C4-2B (cell line): ENCODE measurements around the gene PLXNA1.

ENCODE experiments used
- H3K27ac ChIP-seq: fragments of 450-650 bp; 2 replicates; pipeline ENCODE4 v1.5.1; 2017
- CTCF ChIP-seq: fragments of 450-650 bp; conservative IDR thresholded peaks from 2 replicates; pipeline ENCODE4 v1.5.1; 2017; ENCODE audit warnings: mild to moderate bottlenecking
- ZFX ChIP-seq: fragments of 450-650 bp; IDR thresholded peaks from 2 replicates; pipeline ENCODE4 v1.6.1; 2017

Gene PLXNA1

GRCh38 chr3:126985132-126985985 lies 2.4 kb downstream of the PLXNA1 start:
- no peak for TF ChIP-seq CTCF
- TF ChIP-seq ZFX, result no peak
- no peak overlapping the region for H3K27ac ChIP-seq

DNA sequence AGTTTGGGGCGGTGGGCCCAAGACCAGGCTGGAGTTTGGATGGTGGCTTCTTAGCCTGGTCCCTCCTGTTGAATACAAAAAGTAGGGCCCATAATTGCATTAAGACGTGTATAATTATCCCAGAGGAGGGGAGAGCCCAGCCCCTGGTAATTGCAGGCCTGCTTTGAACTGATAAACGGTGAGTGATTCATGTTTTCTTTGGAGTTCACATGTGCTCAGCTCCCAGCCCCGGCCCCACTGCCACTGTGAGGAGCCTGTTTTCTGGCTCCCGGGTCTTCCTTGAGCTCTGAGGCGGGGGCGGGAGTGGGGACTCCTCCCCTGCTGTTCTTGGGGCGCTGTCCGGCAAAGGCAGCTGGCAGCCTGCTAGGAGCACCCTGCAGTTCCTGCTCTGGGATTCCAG lies 3.1 kb downstream of the PLXNA1 start:
- no peak for TF ChIP-seq CTCF
- TF ChIP-seq ZFX, result no peak
- no peak overlapping the region for H3K27ac ChIP-seq

- TF ChIP-seq ZFX (no peak), CTCF (no peak)
- no peak overlapping the region for H3K27ac ChIP-seq
Measured at GRCh38 chr3:126987129-126987528, 4.2 kb downstream of the PLXNA1 start.

DNA sequence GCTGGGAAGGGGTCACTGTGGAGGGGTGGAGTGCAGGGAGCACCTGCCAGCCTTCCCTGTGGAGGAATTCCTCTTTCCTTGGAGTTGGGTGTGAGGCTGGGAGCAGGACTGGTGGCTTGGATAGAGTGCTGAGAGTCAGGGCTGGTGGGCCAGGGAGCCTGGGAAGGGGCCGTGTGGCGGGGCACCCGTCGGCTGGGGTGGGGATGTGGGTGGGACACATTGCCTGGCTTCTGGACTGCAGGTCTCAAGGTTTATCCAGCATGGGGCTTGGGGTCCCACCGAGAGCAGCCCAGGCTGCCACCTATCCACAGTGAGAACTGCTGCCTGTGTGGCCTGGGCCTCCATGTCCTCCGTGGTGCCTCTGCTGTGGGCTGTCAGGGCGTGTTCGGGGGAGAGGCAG lies 4.7 kb downstream of the PLXNA1 start:
- no peak overlapping the region for H3K27ac ChIP-seq
- TF ChIP-seq ZFX (no peak), CTCF (no peak)

DNA sequence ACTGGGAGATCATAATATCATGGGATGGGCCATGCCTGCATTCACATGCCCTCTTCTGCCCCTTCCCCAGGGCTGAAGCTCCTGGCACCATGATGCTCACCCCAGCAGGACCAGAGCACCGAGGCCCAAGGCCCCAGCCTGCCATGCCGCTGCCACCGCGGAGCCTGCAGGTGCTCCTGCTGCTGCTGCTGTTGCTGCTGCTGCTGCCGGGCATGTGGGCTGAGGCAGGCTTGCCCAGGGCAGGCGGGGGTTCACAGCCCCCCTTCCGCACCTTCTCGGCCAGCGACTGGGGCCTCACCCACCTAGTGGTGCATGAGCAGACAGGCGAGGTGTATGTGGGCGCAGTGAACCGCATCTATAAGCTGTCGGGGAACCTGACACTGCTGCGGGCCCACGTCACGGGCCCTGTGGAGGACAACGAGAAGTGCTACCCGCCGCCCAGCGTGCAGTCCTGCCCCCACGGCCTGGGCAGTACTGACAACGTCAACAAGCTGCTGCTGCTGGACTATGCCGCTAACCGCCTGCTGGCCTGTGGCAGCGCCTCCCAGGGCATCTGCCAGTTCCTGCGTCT lies 5.6 kb downstream of the PLXNA1 start:
- TF ChIP-seq ZFX (no peak), CTCF (no peak)
- no peak overlapping the region for H3K27ac ChIP-seq

- TF ChIP-seq ZFX (no peak), CTCF (no peak)
Measured at GRCh38 chr3:126989316-126990023, 6.6 kb downstream of the PLXNA1 start.

More at GRCh38 chr3:126989316-126990023, 6.6 kb downstream of the PLXNA1 start:
- no peak overlapping the region for H3K27ac ChIP-seq
